RKO (cell line): ENCODE data around the gene JAG1.

Experiments
- DNase-seq: peaks from one replicate; pipeline ENCODE4 v3.0.0-alpha.2; 2016; ENCODE audit warnings: low spot score

Gene JAG1

DNA sequence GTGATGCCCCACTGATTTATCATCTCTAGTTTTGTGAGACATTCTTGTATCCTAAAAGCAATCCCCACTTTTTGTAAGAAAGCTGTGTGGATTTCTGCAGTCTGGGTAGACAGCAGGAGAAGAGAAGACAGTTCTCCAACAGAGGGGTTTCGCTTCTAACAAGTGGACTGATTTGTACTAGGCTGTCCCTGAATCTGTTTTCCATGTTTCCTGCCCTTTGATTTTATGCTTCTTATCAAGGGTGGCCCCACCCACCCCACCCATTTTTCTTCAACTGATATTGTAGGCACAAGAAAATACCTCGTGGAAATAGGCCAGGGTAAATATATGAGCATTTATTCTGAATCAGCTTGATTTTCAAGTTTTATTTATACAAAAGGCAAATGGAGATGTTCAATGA is 25.7 kb upstream of the JAG1 start:
- DNase-seq: no peak

GRCh38 chr20:10696650-10697049 is 22.9 kb upstream of the JAG1 start:
- no peak for DNase-seq

DNA sequence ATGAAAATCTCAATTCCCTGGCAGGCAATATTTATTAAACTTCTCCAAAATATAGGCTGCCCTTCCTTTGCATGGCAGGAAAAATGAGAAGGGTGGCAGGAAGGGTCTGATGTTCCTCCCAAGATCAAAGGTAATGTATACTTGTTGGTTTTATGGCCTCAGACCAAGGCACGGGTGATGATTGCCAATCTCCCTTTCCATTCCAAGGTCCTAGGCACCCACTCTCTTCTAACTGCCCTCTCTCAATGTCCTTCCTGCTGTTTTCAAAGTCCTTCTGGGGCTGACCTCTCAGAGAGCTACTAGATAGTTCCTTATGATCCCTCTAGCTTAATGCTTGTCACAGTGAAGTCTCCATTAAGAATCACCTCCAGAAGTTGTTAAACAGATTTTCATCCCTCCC is 15.6 kb upstream of the JAG1 start:
- DNase-seq: no peak

DNA sequence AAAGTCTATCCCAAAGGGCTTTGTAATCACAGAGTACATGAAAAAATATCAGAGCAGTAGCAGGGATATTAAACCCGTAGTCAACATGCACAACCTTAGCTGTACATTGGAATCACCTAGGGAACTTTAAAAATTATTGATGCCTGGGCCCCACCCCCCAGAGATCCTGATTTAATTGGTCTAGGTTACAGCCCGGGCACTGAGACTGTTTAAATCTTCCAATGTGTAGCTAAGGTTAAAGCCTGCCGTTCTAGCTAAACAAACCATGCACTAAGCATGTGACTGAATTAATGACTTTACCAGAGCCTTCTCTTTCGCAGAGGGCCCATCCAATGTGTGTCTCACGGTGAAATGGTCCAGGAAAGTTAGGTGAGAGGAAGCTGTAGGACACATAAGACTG is 14.1 kb upstream of the JAG1 start:
- DNase-seq: no peak

GRCh38 chr20:10686356-10687133 is 12.7 kb upstream of the JAG1 start:
- DNase-seq: no peak

GRCh38 chr20:10683537-10683936 is 9.7 kb upstream of the JAG1 start:
- DNase-seq: no peak

DNA sequence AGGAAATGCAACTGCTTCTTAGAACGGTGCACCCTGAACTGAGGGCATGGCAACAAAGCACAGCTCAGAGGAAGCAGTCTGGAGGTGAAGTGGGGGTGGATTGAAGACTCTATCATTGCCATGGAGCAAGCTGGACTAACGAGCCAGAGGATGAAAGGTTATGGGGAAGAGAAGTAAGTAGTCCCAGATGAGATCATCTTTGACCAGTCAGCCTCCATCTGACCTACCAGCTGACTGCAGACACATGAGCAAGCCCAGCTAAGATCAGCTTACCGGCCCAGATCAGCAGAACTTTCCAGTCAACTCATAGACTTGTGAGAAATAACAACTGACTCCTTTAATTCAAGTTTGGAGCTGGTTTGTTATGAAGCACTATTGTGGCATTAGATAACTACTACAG is 9.1 kb upstream of the JAG1 start:
- peak; percentile 16 for DNase-seq

- DNase-seq: no peak
These were observed 7.7 kb upstream of the JAG1 start for GRCh38 chr20:10681494-10681893.

DNA sequence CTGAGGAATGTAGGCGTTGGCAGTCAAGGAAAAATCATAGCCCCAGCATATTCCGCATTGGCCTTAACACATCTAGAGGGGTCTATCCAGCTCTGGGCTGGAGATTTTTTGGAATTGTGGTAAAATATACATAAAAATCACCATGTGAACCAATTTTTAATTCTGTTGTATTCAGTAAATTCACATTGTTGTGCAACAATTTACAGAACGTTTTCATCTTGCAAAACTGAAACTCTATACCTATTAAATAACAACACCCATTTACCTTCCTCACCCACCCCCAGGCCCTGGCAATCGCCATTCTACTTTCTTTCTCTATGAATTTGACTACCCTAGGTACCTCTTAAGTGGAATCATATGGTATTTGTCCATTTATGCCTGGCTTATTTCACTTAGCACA is 6.8 kb upstream of the JAG1 start:
- no peak for DNase-seq

DNA sequence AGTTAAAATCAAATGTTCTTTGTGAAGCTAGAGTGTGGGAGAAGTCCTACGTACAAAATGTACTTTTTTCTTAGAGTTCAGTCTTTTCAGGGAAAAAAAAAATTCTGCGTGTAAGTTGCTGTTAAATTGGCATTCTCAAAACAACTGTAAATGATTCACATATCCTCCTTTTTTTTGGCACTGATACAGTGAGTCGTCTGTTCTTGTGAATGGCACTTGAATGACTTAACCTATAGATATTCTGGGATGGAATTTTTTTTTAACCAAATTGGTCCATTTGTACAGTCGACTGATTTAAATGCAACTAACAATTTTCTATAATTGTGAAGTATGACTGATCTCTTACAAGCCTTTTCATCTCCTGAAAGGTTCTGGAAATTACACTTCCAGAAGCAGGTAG is 5.5 kb upstream of the JAG1 start:
- DNase-seq: peak; percentile 26

- no peak for DNase-seq
These were observed 2.7 kb upstream of the JAG1 start for GRCh38 chr20:10676518-10676917.

- DNase-seq: no peak
These were observed 1.6 kb upstream of the JAG1 start for GRCh38 chr20:10675450-10675848.

DNA sequence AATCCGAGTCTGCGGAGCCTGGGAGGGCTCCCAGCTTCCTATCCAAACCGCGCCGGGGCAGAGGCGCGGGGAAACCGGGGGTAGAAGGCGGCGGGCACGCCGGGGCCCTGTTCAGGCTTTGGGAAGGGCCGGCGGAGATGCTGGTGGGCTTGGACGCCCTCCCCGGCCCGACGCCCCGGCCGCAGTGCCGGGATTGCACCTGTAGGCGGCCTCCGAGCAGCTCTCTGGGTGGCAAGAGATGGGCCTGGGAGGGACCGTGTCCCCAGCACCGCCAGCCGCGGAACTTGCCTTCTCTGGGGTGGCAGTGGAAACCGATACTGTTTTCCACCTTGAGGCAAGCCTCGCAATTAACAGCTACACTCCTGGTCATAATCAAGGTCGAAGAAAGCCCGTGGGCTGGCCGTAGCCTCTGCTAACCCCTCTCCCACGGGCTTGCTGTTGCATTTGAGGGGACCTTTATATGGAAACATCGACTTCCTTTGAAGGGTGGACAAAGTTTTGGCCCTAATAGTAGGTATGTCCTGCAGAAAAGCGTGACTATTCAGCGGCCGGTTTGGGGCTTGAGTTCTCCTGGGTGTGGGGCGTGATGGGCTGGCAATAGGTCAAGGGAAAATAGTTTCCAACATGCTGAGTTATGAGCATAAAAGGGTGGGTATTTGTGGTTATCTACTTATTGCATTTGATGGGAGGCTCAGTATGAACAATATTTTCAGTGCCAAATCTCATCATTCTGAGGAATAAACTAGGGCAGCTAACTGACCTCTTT is 1.1 kb upstream of the JAG1 start:
- peak; percentile 84 for DNase-seq

GRCh38 chr20:10673176-10673841 is 490 bp downstream of the JAG1 start:
- peak; percentile 53 for DNase-seq

GRCh38 chr20:10672624-10673127 is 1.1 kb downstream of the JAG1 start:
- DNase-seq: peak; percentile 68

DNA sequence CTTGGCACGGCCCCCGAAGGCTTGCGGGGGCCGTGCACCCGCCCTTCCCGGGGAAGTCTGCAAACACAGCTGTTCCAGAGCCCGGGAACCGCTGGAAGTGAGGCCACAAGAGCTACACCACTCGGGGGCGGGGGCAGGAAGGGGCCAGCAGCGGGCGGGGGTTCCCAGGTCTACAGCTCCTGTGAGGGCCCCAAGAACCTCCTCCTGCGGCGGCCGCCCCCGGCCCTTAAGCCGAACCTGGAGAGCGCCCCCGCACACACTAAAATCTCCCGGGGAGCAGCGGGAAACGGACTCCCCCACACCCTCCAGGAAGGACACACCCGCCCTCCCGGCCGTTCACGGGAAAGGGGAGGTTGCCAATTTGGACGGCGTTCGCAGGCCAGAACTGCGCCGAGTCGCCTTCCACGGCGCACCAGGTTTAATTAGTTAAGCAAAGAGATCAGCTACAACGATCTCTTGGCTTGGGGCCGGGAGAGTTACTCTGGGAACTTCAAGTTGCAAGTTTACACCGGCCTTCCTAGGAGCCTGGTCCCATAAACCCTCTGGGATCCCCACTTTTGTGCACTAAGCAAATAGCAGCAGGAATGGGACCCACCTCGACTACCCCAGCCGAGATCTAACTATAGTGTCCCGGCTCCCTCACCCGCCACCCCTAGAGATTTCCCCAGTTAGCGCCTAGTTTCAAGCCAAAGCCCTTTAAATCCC is 1.7 kb downstream of the JAG1 start:
- DNase-seq: peak; percentile 71

GRCh38 chr20:10671221-10671918 is 2.4 kb downstream of the JAG1 start:
- peak; percentile 99 for DNase-seq

GRCh38 chr20:10670501-10671220 is 3.1 kb downstream of the JAG1 start:
- no peak for DNase-seq

- no peak for DNase-seq
These were observed 3.9 kb downstream of the JAG1 start for GRCh38 chr20:10669843-10670446.

DNA sequence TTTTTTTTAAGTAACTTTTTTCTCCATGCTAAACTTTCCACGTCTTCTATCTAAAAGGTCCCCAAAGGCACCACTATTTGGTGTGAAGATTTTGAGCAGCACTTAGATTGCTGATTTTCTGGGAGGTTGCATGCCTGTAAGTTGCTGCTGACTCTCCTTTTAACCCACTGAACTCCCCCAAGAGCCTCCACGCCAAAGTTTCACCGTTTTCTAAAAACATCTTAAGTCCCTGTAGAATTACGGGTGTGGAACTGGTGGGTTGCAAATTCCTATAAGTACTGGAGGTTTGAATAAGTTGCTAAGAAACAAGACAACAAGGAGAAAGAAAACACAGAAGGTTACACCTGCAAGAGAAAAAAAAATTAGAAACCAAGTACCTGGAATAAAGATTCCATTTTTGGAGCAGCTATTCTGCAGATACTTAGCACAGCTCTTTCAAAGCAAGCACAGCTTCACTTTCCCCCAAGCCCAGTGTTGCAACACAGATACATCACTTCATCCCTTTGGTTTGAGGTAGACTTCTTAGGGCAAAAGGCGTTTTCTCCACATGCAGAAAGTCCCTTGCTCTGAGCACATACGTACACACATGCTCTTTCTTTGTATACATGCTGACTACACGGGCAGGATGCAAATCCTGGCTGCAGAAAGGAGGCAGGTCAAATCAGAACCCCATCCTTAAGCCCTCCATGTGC is 5.0 kb downstream of the JAG1 start:
- no peak for DNase-seq
